Activated CD4-positive, alpha-beta T cell treated with anti-CD3 and anti-CD28 coated beads for 36 hours (primary cell): Measurements from ENCODE around the gene TAF4B. TPM values are rescaled to one million over a fixed set of nuclear protein-coding genes. Genes with fewer than 3 reads are reported as not detected.
"Not testable (repeated sequence)": the region's sequence is repeated elsewhere in the genome, so short reads cannot be mapped to it uniquely, and the experiment has no call there.

Source experiments
- ATAC-seq: fragments of 200-7000 bp; cut with Tn5 transposase; one replicate; pipeline ENCODE4 v1.10.0; 2021; ENCODE audit warnings: mild to moderate bottlenecking, moderate library complexity
- CTCF ChIA-PET: fragments of 350-600 bp; sonication (Branson Sonifier 250); formaldehyde crosslinking; loops from one replicate; lab custom pipeline; 2021; ENCODE audit warnings: antibody characterized with exemption; lab: Charles Lee
- POLR2A ChIA-PET: fragments of 350-600 bp; sonication (Branson Sonifier 250); formaldehyde crosslinking; loops from one replicate; lab custom pipeline; 2021; ENCODE audit warnings: antibody characterized with exemption, inconsistent platforms; lab: Charles Lee
- DNase-seq: peaks from one replicate; pipeline ENCODE4 v3.0.0-alpha.2; 2020
- H3K27ac Mint-ChIP-seq: one replicate; pipeline ENCODE4 v1.8.0; 2021; ENCODE audit warnings: mixed read lengths
- H3K27me3 Mint-ChIP-seq: one replicate; pipeline ENCODE4 v1.8.0; 2021; ENCODE audit warnings: mixed read lengths
- H3K36me3 Mint-ChIP-seq: one replicate; pipeline ENCODE4 v1.8.0; 2021; ENCODE audit warnings: low read depth, mixed read lengths
- H3K4me1 Mint-ChIP-seq: one replicate; pipeline ENCODE4 v1.8.0; 2021; ENCODE audit warnings: mixed read lengths
- H3K4me3 Mint-ChIP-seq: one replicate; pipeline ENCODE4 v1.8.0; 2021; ENCODE audit warnings: mild to moderate bottlenecking, moderate library complexity, mixed read lengths
- H3K9me3 Mint-ChIP-seq: one replicate; pipeline ENCODE4 v1.8.0; 2021; ENCODE audit warnings: low read depth, mixed read lengths
- intact Hi-C, 2 experiments: fragments of 100-400 bp; cut with DNase I in 1 of 2; cut with micrococcal nuclease in 1 of 2; formaldehyde crosslinking; loops; one replicate each; pipeline versions ENCODE4 v1.14.2 to v1.15.1; 2022 to 2024; cut with DNase I, micrococcal nuclease
- total RNA-seq, 2 experiments: library from RNA; stranded (reverse); gene quantifications; one replicate each; pipeline ENCODE4 v1.2.3, GENCODE V29; 2021

Gene TAF4B
- total RNA-seq, 2 experiments from 2014 or later: 18.7 to 24.0 TPM

DNA sequence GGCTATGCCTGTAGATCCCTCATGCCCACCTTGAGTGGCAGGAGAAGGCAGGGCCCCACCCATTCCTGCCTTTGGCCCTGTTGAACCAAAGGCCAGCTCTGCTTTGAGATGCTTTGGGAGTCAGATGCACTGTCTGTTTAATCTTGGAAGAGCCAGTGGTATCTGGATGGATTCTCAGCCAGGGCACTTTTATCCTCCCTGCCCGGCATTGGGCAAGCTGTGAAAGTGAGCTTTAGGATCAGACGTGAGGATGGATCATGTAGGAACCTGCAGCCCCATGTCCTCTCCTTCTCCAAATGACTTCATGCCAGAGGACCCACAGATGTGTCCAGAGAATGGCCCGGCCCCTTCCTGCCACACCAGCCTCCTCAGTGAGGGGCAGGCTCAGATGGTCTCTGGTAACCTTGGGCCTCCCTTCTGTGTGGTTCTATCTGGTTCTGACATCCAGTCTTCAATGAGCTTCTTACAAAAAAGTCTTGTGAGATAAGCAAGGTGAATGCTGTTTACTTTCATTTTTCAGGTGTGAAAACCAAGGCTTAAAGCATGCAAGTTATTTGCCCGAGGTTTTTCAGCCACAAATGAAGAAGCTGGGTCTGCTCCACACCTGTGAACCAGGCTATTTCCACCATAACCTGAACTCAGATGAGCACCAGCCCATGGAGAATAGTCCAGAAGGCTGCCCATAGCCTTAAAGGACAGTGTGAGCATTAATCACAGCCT is 198.3 kb downstream of the TAF4B start:
- Mint-ChIP-seq H3K27me3 (no peaks in the 10 kb centered on the region), H3K27ac (no peak overlapping the region), H3K4me3 (no peak overlapping the region), H3K36me3 (peaks cover 1% of the 10 kb centered on the region), H3K4me1 (no peaks in the 10 kb centered on the region), H3K9me3 (no peaks in the 10 kb centered on the region)
- CTCF ChIA-PET: no interaction called here
- DNase-seq (no peak), ATAC-seq (no peak)
- intact Hi-C loops: no loop called here
- POLR2A ChIA-PET: no interaction called here

GRCh38 chr18:26425148-26425531 is 198.9 kb downstream of the TAF4B start:
- POLR2A ChIA-PET: no interaction called here
- Mint-ChIP-seq H3K27me3 (no peaks in the 10 kb centered on the region), H3K9me3 (no peaks in the 10 kb centered on the region), H3K4me1 (no peaks in the 10 kb centered on the region), H3K27ac (no peak overlapping the region), H3K4me3 (no peak overlapping the region), H3K36me3 (peaks cover under 1% of the 10 kb centered on the region)
- CTCF ChIA-PET: no interaction called here
- ATAC-seq (no peak), DNase-seq (no peak)
- intact Hi-C loops: no loop called here

GRCh38 chr18:26429535-26430226 is 203.4 kb downstream of the TAF4B start:
- H3K27me3 Mint-ChIP-seq: peaks cover 3% of the 10 kb centered on the region
- POLR2A ChIA-PET: no interaction called here
- ATAC-seq: no peak

GRCh38 chr18:26432651-26433424 is 206.6 kb downstream of the TAF4B start:
- Mint-ChIP-seq H3K9me3 (peaks cover 1% of the 10 kb centered on the region), H3K4me3 (no peak overlapping the region), H3K27ac (no peak overlapping the region), H3K27me3 (peaks cover 3% of the 10 kb centered on the region), H3K36me3 (no peaks in the 10 kb centered on the region), H3K4me1 (no peaks in the 10 kb centered on the region)
- no peak for ATAC-seq
- ChIA-PET CTCF (interaction anchor here (1.9 kb wide), 1 partner anchor 49 kb away, joined by 6 read pairs; no protein-coding TSS in a partner anchor), POLR2A (no interaction called here)
- DNase-seq: no peak
- intact Hi-C loops: no loop called here

More at GRCh38 chr18:26429535-26430226, 203.4 kb downstream of the TAF4B start:
- Mint-ChIP-seq H3K27ac (no peak overlapping the region), H3K4me3 (no peak overlapping the region), H3K36me3 (no peaks in the 10 kb centered on the region), H3K4me1 (no peaks in the 10 kb centered on the region), H3K9me3 (peaks cover 1% of the 10 kb centered on the region)
- DNase-seq: no peak
- intact Hi-C loops: no loop called here
- CTCF ChIA-PET: no interaction called here

DNA sequence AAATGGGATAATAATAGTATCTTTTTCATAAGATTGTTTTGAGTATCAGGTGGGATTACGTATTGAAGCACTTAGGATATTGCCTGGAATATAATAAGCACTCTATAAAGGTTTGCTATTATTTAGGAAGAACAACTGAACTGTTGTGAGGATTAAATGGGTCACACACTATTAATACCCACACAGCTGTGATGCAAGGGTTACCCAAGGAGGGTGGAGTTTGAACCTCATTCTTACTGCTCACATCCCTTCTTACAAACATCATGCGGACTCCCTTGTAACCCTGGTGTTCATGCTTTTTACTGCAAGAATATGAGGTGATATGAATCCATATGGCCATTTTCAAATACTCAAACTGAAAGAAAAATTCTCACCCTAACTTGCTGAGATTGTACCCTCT is 208.6 kb downstream of the TAF4B start:
- CTCF ChIA-PET: no interaction called here
- Mint-ChIP-seq H3K9me3 (peaks cover 1% of the 10 kb centered on the region), H3K4me3 (no peak overlapping the region), H3K36me3 (no peaks in the 10 kb centered on the region), H3K4me1 (no peaks in the 10 kb centered on the region), H3K27me3 (peaks cover 8% of the 10 kb centered on the region), H3K27ac (no peak overlapping the region)
- POLR2A ChIA-PET: no interaction called here
- ATAC-seq (no peak), DNase-seq (no peak)
- intact Hi-C loops: no loop called here

GRCh38 chr18:26435415-26436095 is 209.3 kb downstream of the TAF4B start:
- Mint-ChIP-seq H3K4me3 (no peak overlapping the region), H3K4me1 (no peaks in the 10 kb centered on the region), H3K9me3 (no peaks in the 10 kb centered on the region), H3K27me3 (peaks cover 8% of the 10 kb centered on the region), H3K27ac (no peak overlapping the region), H3K36me3 (no peaks in the 10 kb centered on the region)
- CTCF ChIA-PET: no interaction called here
- no peak for ATAC-seq
- no peak for DNase-seq
- intact Hi-C loops: no loop called here
- POLR2A ChIA-PET: no interaction called here

GRCh38 chr18:26436176-26437051 is 210.2 kb downstream of the TAF4B start:
- Mint-ChIP-seq H3K9me3 (no peaks in the 10 kb centered on the region), H3K36me3 (no peaks in the 10 kb centered on the region), H3K4me3 (no peak overlapping the region), H3K4me1 (no peaks in the 10 kb centered on the region), H3K27me3 (peaks cover 8% of the 10 kb centered on the region), H3K27ac (no peak overlapping the region)
- ChIA-PET CTCF (interaction anchor here (1.1 to 1.4 kb wide), 2 partner anchors 53 to 54 kb away, joined by 3 read pairs; no protein-coding TSS in a partner anchor), POLR2A (no interaction called here)
- DNase-seq (no peak), ATAC-seq (no peak)
- intact Hi-C loops: no loop called here

DNA sequence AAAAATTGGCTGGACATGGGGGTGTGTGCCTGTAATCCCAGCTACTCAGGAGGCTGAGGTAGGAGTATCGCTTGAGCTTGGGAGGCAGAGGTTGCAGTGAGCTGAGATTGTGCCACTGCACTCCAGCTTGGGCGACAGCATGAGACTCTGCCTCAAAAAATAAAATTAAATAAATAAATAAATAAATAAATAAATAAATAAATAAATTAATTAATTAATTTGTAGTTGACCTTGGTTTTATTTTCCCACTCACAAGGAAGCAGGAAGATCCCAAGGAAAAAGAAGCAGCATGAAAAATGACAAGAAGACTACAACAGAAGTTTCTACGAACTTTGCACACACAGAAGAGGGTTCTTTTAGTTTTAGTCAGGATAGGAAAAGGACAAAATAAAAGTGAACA is 211.4 kb downstream of the TAF4B start:
- H3K36me3 Mint-ChIP-seq, intact Hi-C loops, POLR2A ChIA-PET, H3K4me1 Mint-ChIP-seq, H3K4me3 Mint-ChIP-seq, H3K27ac Mint-ChIP-seq, DNase-seq, H3K27me3 Mint-ChIP-seq, ATAC-seq, H3K9me3 Mint-ChIP-seq: not testable (repeated sequence)
- CTCF ChIA-PET: interaction anchor here (1.1 to 1.4 kb wide), 2 partner anchors 54 to 55 kb away, joined by 3 read pairs; no protein-coding TSS in a partner anchor

DNA sequence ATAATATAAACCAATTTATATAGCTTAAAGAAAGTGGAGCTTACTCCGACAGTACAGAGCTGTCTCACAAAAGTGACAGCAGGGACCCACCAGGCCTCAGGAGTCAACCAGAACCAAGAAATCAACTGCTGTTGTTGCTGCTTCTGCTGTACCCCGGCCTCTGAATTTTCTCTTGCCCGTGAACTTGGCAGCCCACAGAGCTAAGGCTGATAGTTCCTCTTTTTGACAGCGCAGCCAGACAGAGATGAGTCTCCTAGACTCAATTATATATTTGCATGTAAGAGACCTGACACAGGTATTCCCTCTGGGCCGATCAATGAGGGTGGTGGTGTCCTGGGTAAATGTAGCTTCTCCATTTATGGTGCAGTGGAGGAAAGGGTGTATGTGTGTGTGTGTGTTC is 212.7 kb downstream of the TAF4B start:
- peaks cover 5% of the 10 kb centered on the region for H3K27me3 Mint-ChIP-seq
- no peak for DNase-seq
- H3K4me3 Mint-ChIP-seq: no peak overlapping the region
- no peak for ATAC-seq
- ChIA-PET CTCF (interaction anchor here (1.7 kb wide), 1 partner anchor 55 kb away, joined by 6 read pairs; no protein-coding TSS in a partner anchor), POLR2A (no interaction called here)
- intact Hi-C loops: no loop called here
- H3K36me3 Mint-ChIP-seq: no peaks in the 10 kb centered on the region
- H3K27ac Mint-ChIP-seq: no peak overlapping the region
- no peaks in the 10 kb centered on the region for H3K9me3 Mint-ChIP-seq
- H3K4me1 Mint-ChIP-seq: no peaks in the 10 kb centered on the region

DNA sequence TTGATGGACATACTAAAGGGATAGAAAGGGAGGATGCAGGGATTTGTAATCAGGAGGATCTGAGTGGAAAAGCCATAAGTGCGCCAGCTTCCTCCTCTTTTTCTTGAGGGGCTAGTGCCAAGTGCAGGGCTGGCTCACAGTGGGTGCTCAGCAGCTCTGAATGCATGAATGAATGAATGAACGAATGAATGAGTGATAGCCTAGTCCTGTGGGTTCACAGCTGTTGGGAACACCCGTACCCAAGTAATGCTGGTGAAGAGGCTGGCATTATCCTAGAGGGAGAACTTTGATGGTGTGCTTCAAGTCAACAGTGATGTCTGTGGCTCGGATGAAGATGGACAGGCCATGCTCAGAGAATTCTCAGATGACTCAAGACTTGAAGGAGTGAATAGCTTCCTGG is 213.3 kb downstream of the TAF4B start:
- ChIA-PET POLR2A (no interaction called here), CTCF (interaction anchor here (1.2 to 1.7 kb wide), 2 partner anchors 29 to 55 kb away, joined by 4 to 6 read pairs; no protein-coding TSS in a partner anchor)
- Mint-ChIP-seq H3K4me1 (no peaks in the 10 kb centered on the region), H3K27ac (no peak overlapping the region), H3K36me3 (no peaks in the 10 kb centered on the region), H3K4me3 (no peak overlapping the region), H3K9me3 (no peaks in the 10 kb centered on the region), H3K27me3 (peaks cover 5% of the 10 kb centered on the region)
- ATAC-seq (no peak), DNase-seq (no peak)
- intact Hi-C loops: no loop called here
